Ectodermal cell (in vitro differentiated cells): ENCODE results near the gene SYNDIG1.

Experiments used
- H3K27ac ChIP-seq: 2 replicates; pipeline ENCODE4 v1.7.0; 2013; ENCODE audit warnings: mild to moderate bottlenecking, low read depth, low read length; ENCODE audit not compliant: insufficient read depth, poor library complexity, severe bottlenecking
- H3K27me3 ChIP-seq: 2 replicates; pipeline ENCODE4 v1.7.0; 2013; ENCODE audit warnings: mild to moderate bottlenecking, low read length; ENCODE audit not compliant: insufficient read depth, control insufficient read depth, poor library complexity, severe bottlenecking
- H3K36me3 ChIP-seq: one replicate; pipeline ENCODE4 v1.7.0; 2013; ENCODE audit warnings: low read length; ENCODE audit not compliant: control insufficient read depth, insufficient read depth
- H3K4me1 ChIP-seq: one replicate; pipeline ENCODE4 v1.7.0; 2013; ENCODE audit warnings: low read length; ENCODE audit not compliant: control insufficient read depth, insufficient read depth
- H3K4me3 ChIP-seq: 2 replicates; pipeline ENCODE4 v1.7.0; 2013; ENCODE audit warnings: low read depth, low read length, control low read depth; ENCODE audit not compliant: insufficient read depth
- H3K9me3 ChIP-seq: 2 replicates; pipeline ENCODE4 v1.7.0; 2013; ENCODE audit warnings: mild to moderate bottlenecking, low read length, moderate library complexity; ENCODE audit not compliant: control insufficient read depth
- WGBS, 2 experiments: methylation state at CpG; one replicate each; pipeline ENCODE4 v1.1.7; 2013; ENCODE audit warnings: missing lambda C conversion rate in 2 of 2; 5-methylcytosine and 5-hydroxymethylcytosine counted together

Gene SYNDIG1

GRCh38 chr20:24589381-24589780 is 120.0 kb downstream of the SYNDIG1 start:
- WGBS, 2 experiments = 95 to 96% methylated on average over 4 of the region's 4 CpGs
- no peaks in the 10 kb centered on the region for H3K4me1 ChIP-seq
- no peaks in the 10 kb centered on the region for H3K27me3 ChIP-seq
- no peak overlapping the region for H3K4me3 ChIP-seq
- no peak overlapping the region for H3K27ac ChIP-seq
- no peaks in the 10 kb centered on the region for H3K9me3 ChIP-seq
- no peaks in the 10 kb centered on the region for H3K36me3 ChIP-seq

GRCh38 chr20:24589815-24590177 is 120.4 kb downstream of the SYNDIG1 start:
- Histone ChIP-seq H3K27ac (no peak overlapping the region), H3K27me3 (no peaks in the 10 kb centered on the region), H3K9me3 (no peaks in the 10 kb centered on the region), H3K4me1 (no peaks in the 10 kb centered on the region), H3K36me3 (no peaks in the 10 kb centered on the region), H3K4me3 (no peak overlapping the region)
- 90 to 91% methylated on average over 13 of the region's 13 CpGs for WGBS, 2 experiments

- no peak overlapping the region for H3K27ac ChIP-seq
- 92% methylated on average over 37 of the region's 37 CpGs for WGBS, 2 experiments
- no peak overlapping the region for H3K4me3 ChIP-seq
- H3K4me1 ChIP-seq = no peaks in the 10 kb centered on the region
- no peaks in the 10 kb centered on the region for H3K36me3 ChIP-seq
- no peaks in the 10 kb centered on the region for H3K27me3 ChIP-seq
- H3K9me3 ChIP-seq = no peaks in the 10 kb centered on the region
These were observed 121.0 kb downstream of the SYNDIG1 start for GRCh38 chr20:24590178-24590982.

- H3K9me3 ChIP-seq = no peaks in the 10 kb centered on the region
- H3K4me1 ChIP-seq = no peaks in the 10 kb centered on the region
- H3K27ac ChIP-seq = no peak overlapping the region
- no peak overlapping the region for H3K4me3 ChIP-seq
- no peaks in the 10 kb centered on the region for H3K27me3 ChIP-seq
- no peaks in the 10 kb centered on the region for H3K36me3 ChIP-seq
- WGBS, 2 experiments = 91 to 92% methylated on average over 5 of the region's 5 CpGs
These were observed 127.6 kb downstream of the SYNDIG1 start for GRCh38 chr20:24597051-24597450.

GRCh38 chr20:24598346-24598745 is 128.9 kb downstream of the SYNDIG1 start:
- no peaks in the 10 kb centered on the region for H3K27me3 ChIP-seq
- no peaks in the 10 kb centered on the region for H3K36me3 ChIP-seq
- H3K9me3 ChIP-seq = no peaks in the 10 kb centered on the region
- H3K4me3 ChIP-seq = no peak overlapping the region
- 99 to 100% methylated on average over 2 of the region's 2 CpGs for WGBS, 2 experiments
- H3K27ac ChIP-seq = no peak overlapping the region
- no peaks in the 10 kb centered on the region for H3K4me1 ChIP-seq

- no peak overlapping the region for H3K4me3 ChIP-seq
- H3K27me3 ChIP-seq = no peaks in the 10 kb centered on the region
- no peaks in the 10 kb centered on the region for H3K36me3 ChIP-seq
- H3K9me3 ChIP-seq = no peaks in the 10 kb centered on the region
- no peak overlapping the region for H3K27ac ChIP-seq
- no peaks in the 10 kb centered on the region for H3K4me1 ChIP-seq
These were observed 129.6 kb downstream of the SYNDIG1 start for GRCh38 chr20:24598996-24599395.

GRCh38 chr20:24600012-24600411 is 130.6 kb downstream of the SYNDIG1 start:
- H3K27me3 ChIP-seq = no peaks in the 10 kb centered on the region
- no peak overlapping the region for H3K27ac ChIP-seq
- H3K4me3 ChIP-seq = no peak overlapping the region
- no peaks in the 10 kb centered on the region for H3K4me1 ChIP-seq
- H3K9me3 ChIP-seq = no peaks in the 10 kb centered on the region
- WGBS, 2 experiments = 90 to 92% methylated on average over 1 of the region's 3 CpGs
- H3K36me3 ChIP-seq = no peaks in the 10 kb centered on the region

- Histone ChIP-seq H3K27ac (no peak overlapping the region), H3K36me3 (no peaks in the 10 kb centered on the region), H3K4me3 (no peak overlapping the region), H3K9me3 (no peaks in the 10 kb centered on the region), H3K27me3 (no peaks in the 10 kb centered on the region), H3K4me1 (no peaks in the 10 kb centered on the region)
- 91 to 94% methylated on average over 8 of the region's 8 CpGs for WGBS, 2 experiments
These were observed 134.0 kb downstream of the SYNDIG1 start for GRCh38 chr20:24603454-24603853.

- peaks cover 4% of the 10 kb centered on the region for H3K4me1 ChIP-seq
- no peaks in the 10 kb centered on the region for H3K27me3 ChIP-seq
- no peaks in the 10 kb centered on the region for H3K9me3 ChIP-seq
- no peaks in the 10 kb centered on the region for H3K36me3 ChIP-seq
- H3K4me3 ChIP-seq = no peak overlapping the region
- H3K27ac ChIP-seq = no peak overlapping the region
- WGBS, 2 experiments = 90 to 98% methylated on average over 4 of the region's 4 CpGs
These were observed 135.7 kb downstream of the SYNDIG1 start for GRCh38 chr20:24604966-24605665.

GRCh38 chr20:24605937-24606455 is 136.6 kb downstream of the SYNDIG1 start:
- Histone ChIP-seq H3K36me3 (no peaks in the 10 kb centered on the region), H3K9me3 (no peaks in the 10 kb centered on the region), H3K27me3 (no peaks in the 10 kb centered on the region), H3K4me1 (peaks cover 4% of the 10 kb centered on the region), H3K27ac (no peak overlapping the region), H3K4me3 (no peak overlapping the region)
- 92 to 93% methylated on average over 4 of the region's 4 CpGs for WGBS, 2 experiments
